Panc1 (cell line): ENCODE results near the gene KIRREL3. TPM values are rescaled to one million over a fixed set of nuclear protein-coding genes. Genes with fewer than 3 reads are reported as not detected.

Experiments used
- ATAC-seq: fragments of 200-7000 bp; cut with Tn5 transposase; 2 replicates; pipeline ENCODE4 v1.9.1; 2020; ENCODE audit warnings: mild to moderate bottlenecking, moderate library complexity
- BruUV-seq: library from RNA; stranded (reverse); fragments of 400-500 nt; replicated peaks from 2 replicates; lab custom pipeline; 2021; lab: Mats Ljungman, UMichigan
- CTCF ChIA-PET: fragments of 300-600 bp; sonication (Branson Sonifier 250); formaldehyde crosslinking; loops from one replicate; lab custom pipeline; 2022; ENCODE audit warnings: antibody characterized with exemption; lab: Charles Lee
- POLR2A ChIA-PET: fragments of 300-600 bp; sonication (Branson Sonifier 250); formaldehyde crosslinking; loops from one replicate; lab custom pipeline; 2022; ENCODE audit warnings: antibody characterized with exemption; lab: Charles Lee
- DNase-seq: peaks from one replicate; pipeline ENCODE4 v3.0.0-alpha.2; 2010; ENCODE audit warnings: low read depth, low spot score
- H3K27ac ChIP-seq: 2 replicates; pipeline ENCODE4 v1.5.1; 2011; ENCODE audit warnings: mild to moderate bottlenecking, low read length, inconsistent platforms
- H3K27me3 ChIP-seq: fragments of 200-500 bp; sonication (Bioruptor generic); 2 replicates; pipeline ENCODE4 v1.6.0; 2014; ENCODE audit warnings: low read length, inconsistent platforms; ENCODE audit not compliant: control insufficient read depth, insufficient read depth
- H3K36me3 ChIP-seq: fragments of 200-500 bp; sonication (Bioruptor generic); 2 replicates; pipeline ENCODE4 v1.5.1; 2014; ENCODE audit warnings: inconsistent platforms, mild to moderate bottlenecking, low read length, moderate library complexity; ENCODE audit not compliant: control insufficient read depth, insufficient read depth
- H3K4me1 ChIP-seq: 2 replicates; pipeline ENCODE4 v1.5.1; 2011; ENCODE audit warnings: inconsistent platforms, mild to moderate bottlenecking, low read length, moderate library complexity; ENCODE audit not compliant: control insufficient read depth, insufficient read depth
- H3K4me3 ChIP-seq, 2 experiments: 2 replicates each; pipeline ENCODE4 v1.5.1; 2011 to 2012; ENCODE audit warnings: low read depth in 2 of 2, low read length in 2 of 2, mild to moderate bottlenecking in 2 of 2, inconsistent platforms in 1 of 2, moderate library complexity in 1 of 2
- H3K9me3 ChIP-seq: fragments of 200-500 bp; sonication (Bioruptor generic); 2 replicates; pipeline ENCODE4 v1.5.1; 2014; ENCODE audit warnings: low read depth, mild to moderate bottlenecking, inconsistent platforms, low read length, moderate library complexity; ENCODE audit not compliant: control insufficient read depth, insufficient read depth
- POLR2AphosphoS5 ChIP-seq: IDR thresholded peaks from 2 replicates; pipeline ENCODE4 v1.6.1; 2012; ENCODE audit warnings: mild to moderate bottlenecking, low read depth, low read length, moderate library complexity
- SIN3A ChIP-seq: IDR thresholded peaks from 2 replicates; pipeline ENCODE4 v1.6.1; 2012; ENCODE audit warnings: low read depth, mild to moderate bottlenecking, low read length, moderate library complexity, borderline replicate concordance; ENCODE audit not compliant: insufficient read depth
- TCF7L2 ChIP-seq: IDR thresholded peaks from 2 replicates; pipeline ENCODE4 v1.6.1; 2011; ENCODE audit warnings: mild to moderate bottlenecking, low read depth, low read length, inconsistent platforms
- in situ Hi-C: cut with HindIII; loops from 2 replicates; pipeline ENCODE4 v1.10.0; 2016; ENCODE audit warnings: low sequenced_read_pairs, low pct_unique_long_range_greater_than_20kb
- intact Hi-C: fragments of 100-400 bp; cut with micrococcal nuclease; formaldehyde crosslinking; loops from one replicate; pipeline ENCODE4 v1.10.0; 2022; ENCODE audit not compliant: unreplicated experiment
- total RNA-seq: library from RNA; stranded (reverse); gene quantifications from one replicate; pipeline ENCODE4 v1.2.1, GENCODE V29; 2021; ENCODE audit not compliant: unreplicated experiment
- TF ChIP-seq, protein P1 (sequence below), 2 experiments: IDR thresholded peaks; 2 replicates each; pipeline ENCODE4 v1.6.1; 2011 to 2012; ENCODE audit warnings: low read depth in 2 of 2, control low read depth in 1 of 2, low read length in 1 of 2, mild to moderate bottlenecking in 1 of 2, moderate library complexity in 1 of 2; ENCODE audit not compliant: insufficient read depth in 1 of 2
- TF ChIP-seq, protein P2 (sequence below): fragments of 450-650 bp; IDR thresholded peaks from 2 replicates; pipeline ENCODE4 v1.5.1; 2017; ENCODE audit warnings: mild to moderate bottlenecking

KIRREL3 gene
- total RNA-seq, 1 experiment from 2014 or later, result 0.36 TPM

DNA sequence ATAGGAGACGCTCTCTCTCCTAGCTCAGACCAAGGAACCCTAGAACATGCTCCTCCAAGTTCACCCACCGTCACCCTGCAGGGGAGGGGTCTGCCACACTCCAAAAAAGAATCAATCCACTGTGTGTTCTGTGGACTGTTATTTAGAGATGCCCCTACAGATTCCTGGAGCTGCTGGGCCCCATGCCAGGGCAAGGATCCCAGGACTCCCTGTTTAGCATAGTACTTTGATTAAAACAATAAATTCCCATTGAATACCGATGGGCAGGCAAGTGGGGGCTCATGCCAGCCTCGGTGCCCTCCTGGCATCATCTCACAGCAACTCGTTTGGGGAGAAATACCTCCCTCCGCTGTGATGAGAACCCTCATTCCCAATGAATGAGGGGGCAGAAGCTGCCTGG, 397.6 kb downstream of the KIRREL3 start:
- DNase-seq, result no peak
- peaks cover 24% of the 10 kb centered on the region for H3K27me3 ChIP-seq
- ChIA-PET POLR2A (no interaction called here), CTCF (no interaction called here)
- TF ChIP-seq, protein P1, sequence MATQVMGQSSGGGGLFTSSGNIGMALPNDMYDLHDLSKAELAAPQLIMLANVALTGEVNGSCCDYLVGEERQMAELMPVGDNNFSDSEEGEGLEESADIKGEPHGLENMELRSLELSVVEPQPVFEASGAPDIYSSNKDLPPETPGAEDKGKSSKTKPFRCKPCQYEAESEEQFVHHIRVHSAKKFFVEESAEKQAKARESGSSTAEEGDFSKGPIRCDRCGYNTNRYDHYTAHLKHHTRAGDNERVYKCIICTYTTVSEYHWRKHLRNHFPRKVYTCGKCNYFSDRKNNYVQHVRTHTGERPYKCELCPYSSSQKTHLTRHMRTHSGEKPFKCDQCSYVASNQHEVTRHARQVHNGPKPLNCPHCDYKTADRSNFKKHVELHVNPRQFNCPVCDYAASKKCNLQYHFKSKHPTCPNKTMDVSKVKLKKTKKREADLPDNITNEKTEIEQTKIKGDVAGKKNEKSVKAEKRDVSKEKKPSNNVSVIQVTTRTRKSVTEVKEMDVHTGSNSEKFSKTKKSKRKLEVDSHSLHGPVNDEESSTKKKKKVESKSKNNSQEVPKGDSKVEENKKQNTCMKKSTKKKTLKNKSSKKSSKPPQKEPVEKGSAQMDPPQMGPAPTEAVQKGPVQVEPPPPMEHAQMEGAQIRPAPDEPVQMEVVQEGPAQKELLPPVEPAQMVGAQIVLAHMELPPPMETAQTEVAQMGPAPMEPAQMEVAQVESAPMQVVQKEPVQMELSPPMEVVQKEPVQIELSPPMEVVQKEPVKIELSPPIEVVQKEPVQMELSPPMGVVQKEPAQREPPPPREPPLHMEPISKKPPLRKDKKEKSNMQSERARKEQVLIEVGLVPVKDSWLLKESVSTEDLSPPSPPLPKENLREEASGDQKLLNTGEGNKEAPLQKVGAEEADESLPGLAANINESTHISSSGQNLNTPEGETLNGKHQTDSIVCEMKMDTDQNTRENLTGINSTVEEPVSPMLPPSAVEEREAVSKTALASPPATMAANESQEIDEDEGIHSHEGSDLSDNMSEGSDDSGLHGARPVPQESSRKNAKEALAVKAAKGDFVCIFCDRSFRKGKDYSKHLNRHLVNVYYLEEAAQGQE (IDR thresholded peaks at IDR 0.05; ENCODE audit: insufficient read depth in 1 of 2, low read depth in 2 of 2, low read length in 1 of 2), result no peak
- TF ChIP-seq, protein P2, sequence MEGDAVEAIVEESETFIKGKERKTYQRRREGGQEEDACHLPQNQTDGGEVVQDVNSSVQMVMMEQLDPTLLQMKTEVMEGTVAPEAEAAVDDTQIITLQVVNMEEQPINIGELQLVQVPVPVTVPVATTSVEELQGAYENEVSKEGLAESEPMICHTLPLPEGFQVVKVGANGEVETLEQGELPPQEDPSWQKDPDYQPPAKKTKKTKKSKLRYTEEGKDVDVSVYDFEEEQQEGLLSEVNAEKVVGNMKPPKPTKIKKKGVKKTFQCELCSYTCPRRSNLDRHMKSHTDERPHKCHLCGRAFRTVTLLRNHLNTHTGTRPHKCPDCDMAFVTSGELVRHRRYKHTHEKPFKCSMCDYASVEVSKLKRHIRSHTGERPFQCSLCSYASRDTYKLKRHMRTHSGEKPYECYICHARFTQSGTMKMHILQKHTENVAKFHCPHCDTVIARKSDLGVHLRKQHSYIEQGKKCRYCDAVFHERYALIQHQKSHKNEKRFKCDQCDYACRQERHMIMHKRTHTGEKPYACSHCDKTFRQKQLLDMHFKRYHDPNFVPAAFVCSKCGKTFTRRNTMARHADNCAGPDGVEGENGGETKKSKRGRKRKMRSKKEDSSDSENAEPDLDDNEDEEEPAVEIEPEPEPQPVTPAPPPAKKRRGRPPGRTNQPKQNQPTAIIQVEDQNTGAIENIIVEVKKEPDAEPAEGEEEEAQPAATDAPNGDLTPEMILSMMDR, result no peak
- no peak for TF ChIP-seq SIN3A
- TF ChIP-seq POLR2AphosphoS5, result no peak
- no peak for TF ChIP-seq TCF7L2
- H3K27ac ChIP-seq, result no peak overlapping the region
- intact Hi-C loops, result no loop called here
- BruUV-seq, result no TSS peak
- H3K4me1 ChIP-seq, result no peaks in the 10 kb centered on the region
- in situ Hi-C loops, result no loop called here
- no peak for ATAC-seq
- H3K9me3 ChIP-seq, result no peaks in the 10 kb centered on the region
- H3K4me3 ChIP-seq, result no peak overlapping the region
- H3K36me3 ChIP-seq, result no peaks in the 10 kb centered on the region

DNA sequence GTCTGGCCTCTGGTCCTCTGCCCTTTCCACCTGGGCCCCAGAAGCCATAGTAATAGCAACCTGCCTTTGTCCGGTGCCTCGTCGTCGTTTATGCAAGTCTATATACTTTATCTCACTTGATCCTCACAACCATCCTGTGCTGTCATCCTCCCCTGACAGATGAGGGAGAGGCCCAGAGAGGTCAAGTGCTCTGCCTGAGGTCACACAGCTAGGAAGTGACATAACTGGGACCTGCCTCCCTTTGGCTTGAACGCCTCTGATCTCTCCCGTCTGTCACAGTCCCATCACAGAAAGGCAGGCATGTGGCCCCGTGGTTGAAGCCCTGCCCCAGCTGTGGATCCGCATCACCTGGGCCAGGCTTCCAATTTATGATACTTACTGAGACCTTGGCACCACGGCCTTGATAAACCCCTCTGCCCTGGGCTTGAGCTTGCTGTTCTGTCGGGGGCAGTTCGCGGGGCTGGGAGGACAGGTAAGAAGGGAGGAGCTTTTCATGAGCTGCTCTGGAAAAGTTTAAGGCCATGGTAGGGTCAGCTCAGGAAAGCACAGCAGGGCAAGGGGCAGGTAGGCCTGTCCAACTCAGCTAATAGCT, 398.1 kb downstream of the KIRREL3 start:
- BruUV-seq, result no TSS peak
- POLR2A ChIA-PET, result no interaction called here

DNA sequence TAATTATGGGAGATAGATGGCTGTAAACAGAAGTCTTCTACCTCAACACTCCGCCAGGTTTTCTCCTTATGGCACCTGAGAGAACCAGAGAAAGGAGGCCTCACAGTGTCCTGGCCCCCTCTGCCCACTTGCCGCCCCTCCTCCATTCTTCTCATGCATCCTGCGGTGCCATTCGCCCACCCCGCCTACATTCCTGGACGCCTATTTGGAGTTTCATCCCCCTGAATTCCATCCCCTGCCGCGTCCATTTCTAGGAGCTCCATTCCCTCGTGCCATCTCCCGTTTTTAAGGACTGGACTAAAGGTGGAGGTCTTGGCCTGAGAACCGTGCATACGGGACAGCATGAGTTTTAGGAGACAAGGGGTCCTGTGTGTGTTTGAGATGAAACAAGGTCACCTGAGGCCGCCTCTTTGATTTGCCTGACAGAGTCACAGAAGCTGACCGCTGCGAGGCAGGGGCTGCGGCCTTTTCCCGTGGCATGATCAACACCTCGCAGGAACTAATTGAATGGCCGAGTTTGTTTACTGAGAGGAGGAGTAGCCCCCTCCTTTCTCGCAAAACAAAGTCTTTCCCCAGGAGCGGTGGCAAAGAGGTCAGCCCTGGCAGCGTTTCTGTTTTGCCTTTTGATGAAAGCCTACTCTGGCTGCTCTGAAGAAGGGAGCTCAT, 398.9 kb downstream of the KIRREL3 start:
- no TSS peak for BruUV-seq
- TF ChIP-seq POLR2AphosphoS5, result no peak
- TF ChIP-seq SIN3A, result no peak
- no peak for TF ChIP-seq TCF7L2
- TF ChIP-seq, protein P2, result no peak
- TF ChIP-seq, protein P1 (IDR thresholded peaks at IDR 0.05; ENCODE audit: insufficient read depth in 1 of 2, low read depth in 2 of 2, low read length in 1 of 2), result no peak
- ChIA-PET CTCF (no interaction called here), POLR2A (no interaction called here)
- no peaks in the 10 kb centered on the region for H3K9me3 ChIP-seq
- in situ Hi-C loops (no loop called here), intact Hi-C loops (no loop called here)
- DNase-seq, result no peak
- ATAC-seq, result no peak
- no peaks in the 10 kb centered on the region for H3K4me1 ChIP-seq
- H3K27me3 ChIP-seq, result peaks cover 27% of the 10 kb centered on the region
- no peaks in the 10 kb centered on the region for H3K36me3 ChIP-seq
- H3K27ac ChIP-seq, result no peak overlapping the region
- no peak overlapping the region for H3K4me3 ChIP-seq

More for the DNA sequence above, 398.1 kb downstream of the KIRREL3 start:
- no peak for ATAC-seq
- no peaks in the 10 kb centered on the region for H3K4me1 ChIP-seq
- intact Hi-C loops (no loop called here), in situ Hi-C loops (no loop called here)
- DNase-seq, result no peak
- peaks cover 24% of the 10 kb centered on the region for H3K27me3 ChIP-seq
- H3K4me3 ChIP-seq, result no peak overlapping the region
- no peaks in the 10 kb centered on the region for H3K9me3 ChIP-seq
- no peaks in the 10 kb centered on the region for H3K36me3 ChIP-seq
- H3K27ac ChIP-seq, result no peak overlapping the region
- TF ChIP-seq TCF7L2, result no peak
- TF ChIP-seq POLR2AphosphoS5, result no peak
- CTCF ChIA-PET, result no interaction called here
